GM12891 (cell line): ENCODE measurements around the gene GLIS1.
A peak's percentile ranks its signal among the peaks of the same experiment; 100 is the strongest.
"Not testable (repeated sequence)": the region's sequence is repeated elsewhere in the genome, so short reads cannot be mapped to it uniquely, and the experiment has no call there.

ENCODE experiments used
- DNase-seq: peaks from one replicate; pipeline ENCODE4 v3.0.0; 2011; ENCODE audit warnings: low spot score; ENCODE audit not compliant: insufficient read length
- FAIRE-seq: peaks from 2 replicates; lab custom pipeline; 2011; peaks lifted over from hg19 to GRCh38; lab: Jason Lieb, UNC
- PAX5 ChIP-seq: IDR thresholded peaks from 2 replicates; pipeline ENCODE4 v1.6.1; 2011; ENCODE audit warnings: low read length, moderate library complexity, mild to moderate bottlenecking; ENCODE audit not compliant: insufficient read depth, severe bottlenecking
- POLR2A ChIP-seq: IDR thresholded peaks from 2 replicates; pipeline ENCODE4 v1.6.1; 2011; ENCODE audit warnings: low read depth, low read length, control low read depth
- POLR2AphosphoS5 ChIP-seq: IDR thresholded peaks from 2 replicates; pipeline ENCODE4 v1.6.1; 2011; ENCODE audit warnings: low read depth, low read length, control low read depth
- POU2F2 ChIP-seq: IDR thresholded peaks from 2 replicates; pipeline ENCODE4 v1.6.1; 2011; ENCODE audit warnings: low read depth, mild to moderate bottlenecking, control low read depth, low read length, moderate library complexity
- SPI1 ChIP-seq: IDR thresholded peaks from 2 replicates; pipeline ENCODE4 v1.6.1; 2011; ENCODE audit warnings: low read depth, low read length, control low read depth
- TAF1 ChIP-seq: IDR thresholded peaks from 2 replicates; pipeline ENCODE4 v1.6.1; 2011; ENCODE audit warnings: low read depth, low read length, control low read depth

The GLIS1 gene

DNA sequence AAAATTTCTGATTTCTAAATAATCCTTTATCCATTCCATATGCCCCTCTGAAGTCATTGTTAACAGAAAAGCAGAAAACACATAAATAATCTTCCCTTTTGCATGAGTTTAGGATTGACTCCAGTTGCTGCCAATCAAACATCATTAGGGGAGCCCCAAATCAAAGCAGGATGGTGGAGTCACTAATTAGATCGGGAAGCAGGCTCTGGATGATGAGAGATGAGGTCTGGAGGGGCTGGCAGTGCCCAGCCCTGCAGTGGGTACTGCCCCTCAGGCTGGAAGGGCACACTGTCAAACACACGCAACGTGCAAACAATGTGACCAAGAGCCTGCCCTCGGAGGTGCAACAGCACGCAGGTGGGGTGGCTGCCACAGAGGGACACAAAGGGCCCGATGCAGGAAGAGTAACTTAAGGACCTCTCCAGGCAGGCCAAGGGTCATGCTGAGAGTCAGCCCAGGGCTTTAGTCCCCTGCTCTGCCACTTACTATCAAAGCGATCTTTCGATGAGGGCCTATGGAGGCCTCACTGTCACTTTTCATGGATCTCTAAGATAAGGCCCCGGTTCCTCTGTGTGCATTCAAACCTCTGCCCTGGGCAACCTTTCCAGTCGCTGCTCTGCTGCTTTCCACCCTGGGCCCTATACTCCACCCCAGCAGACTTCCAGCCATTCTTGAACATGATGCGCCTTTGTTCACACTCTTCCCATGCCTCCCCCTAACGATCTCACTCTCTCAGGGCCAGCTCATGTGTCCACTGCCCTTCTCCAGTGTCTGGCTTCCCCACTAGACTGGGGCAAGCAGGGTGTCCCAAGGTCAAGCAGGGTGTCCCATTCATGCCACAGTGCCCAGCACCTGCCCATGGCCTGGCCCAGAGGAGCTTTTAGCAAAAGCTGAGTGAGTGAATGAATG, 180.9 kb downstream of the GLIS1 start:
- TF ChIP-seq POU2F2 (no peak), TAF1 (no peak), PAX5 (no peak), SPI1 (no peak), POLR2AphosphoS5 (no peak), POLR2A (no peak)
- FAIRE-seq (no peak), DNase-seq (no peak)

DNA sequence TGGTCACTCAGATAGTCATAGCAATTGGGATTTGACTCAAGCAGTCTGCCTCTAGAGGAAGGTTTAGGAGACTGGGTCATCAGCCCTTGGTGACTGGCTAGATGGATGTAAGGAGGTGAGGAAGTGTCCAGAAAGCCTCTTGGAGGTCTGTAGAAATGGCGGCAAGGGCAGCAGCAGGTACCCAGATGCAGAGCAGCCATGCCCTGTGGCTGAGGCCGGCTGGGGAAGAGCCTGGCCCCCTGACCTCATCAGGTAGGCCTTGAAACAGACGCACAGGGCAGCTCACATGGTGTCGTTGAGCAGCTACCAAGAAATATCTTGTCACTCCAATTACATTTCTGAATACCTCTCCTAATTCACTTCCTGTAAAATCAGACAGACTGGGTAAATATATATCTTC, 181.6 kb downstream of the GLIS1 start:
- FAIRE-seq (no peak), DNase-seq (no peak)
- no peak for TF ChIP-seq PAX5
- no peak for TF ChIP-seq SPI1
- no peak for TF ChIP-seq POU2F2
- no peak for TF ChIP-seq POLR2A
- no peak for TF ChIP-seq TAF1
- no peak for TF ChIP-seq POLR2AphosphoS5

DNA sequence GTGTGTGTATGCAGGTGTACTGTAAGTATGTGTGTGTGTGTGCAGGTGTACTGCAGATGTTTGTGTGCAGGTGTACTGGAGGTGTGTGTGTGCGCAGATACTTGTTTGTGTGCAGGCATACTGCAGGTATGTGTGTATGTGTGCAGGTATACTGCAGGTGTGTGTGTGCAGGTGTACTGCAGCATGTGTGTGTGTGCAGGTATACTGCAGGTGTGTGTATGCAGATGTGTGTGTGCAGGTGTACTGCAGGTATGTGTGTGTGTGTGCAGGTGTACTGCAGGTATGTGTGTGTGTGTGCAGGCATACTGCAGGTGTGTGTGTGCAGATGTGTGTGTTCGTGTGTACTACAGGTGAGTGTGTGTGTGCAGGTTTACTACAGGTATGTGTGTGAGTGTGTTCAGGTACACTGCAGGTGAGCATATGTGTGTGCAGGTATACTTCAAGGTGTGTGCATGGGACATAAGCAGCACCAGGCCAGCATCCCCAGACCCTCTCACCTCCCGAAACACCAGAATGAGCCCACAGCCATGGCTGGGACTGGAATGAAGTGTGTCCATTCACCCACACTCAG, 182.2 kb downstream of the GLIS1 start:
- DNase-seq = no peak
- peak; percentile 72 for FAIRE-seq
- TF ChIP-seq SPI1 = no peak
- TF ChIP-seq POLR2AphosphoS5 = no peak
- no peak for TF ChIP-seq POLR2A
- TF ChIP-seq PAX5 = no peak
- TF ChIP-seq POU2F2 = no peak

DNA sequence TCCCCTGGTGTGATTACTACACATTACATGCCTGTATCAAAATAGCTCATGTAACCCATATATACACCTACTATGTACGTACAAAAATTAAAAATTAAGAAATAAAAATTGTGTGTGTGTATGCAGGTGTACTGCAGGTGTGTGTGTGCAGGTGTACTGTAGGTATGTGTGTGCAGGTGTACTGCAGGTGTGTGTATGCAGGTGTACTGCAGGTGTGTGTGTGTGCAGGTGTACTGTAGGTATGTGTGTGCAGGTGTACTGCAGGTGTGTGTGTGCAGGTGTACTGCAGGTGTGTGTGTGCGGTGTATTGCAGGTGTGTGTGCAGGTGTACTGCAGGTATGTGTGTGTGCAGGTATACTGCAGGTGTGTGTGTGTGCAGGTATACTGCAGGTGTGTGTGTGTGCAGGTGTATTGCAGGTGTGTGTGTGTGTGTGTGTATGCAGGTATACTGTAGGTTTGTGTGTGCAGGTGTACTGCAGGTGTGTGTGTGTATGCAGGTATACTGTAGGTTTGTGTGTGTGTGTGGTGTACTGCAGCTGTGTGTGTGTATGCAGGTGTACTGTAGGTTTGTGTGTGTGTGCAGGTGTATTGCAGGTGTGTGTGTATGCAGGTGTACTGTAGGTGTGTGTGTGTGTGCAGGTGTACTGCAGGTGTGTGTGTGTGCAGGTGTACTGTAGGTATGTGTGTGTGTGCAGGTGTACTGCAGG, 183.2 kb downstream of the GLIS1 start:
- not testable (repeated sequence) for DNase-seq
- FAIRE-seq = peak; percentile 77

DNA sequence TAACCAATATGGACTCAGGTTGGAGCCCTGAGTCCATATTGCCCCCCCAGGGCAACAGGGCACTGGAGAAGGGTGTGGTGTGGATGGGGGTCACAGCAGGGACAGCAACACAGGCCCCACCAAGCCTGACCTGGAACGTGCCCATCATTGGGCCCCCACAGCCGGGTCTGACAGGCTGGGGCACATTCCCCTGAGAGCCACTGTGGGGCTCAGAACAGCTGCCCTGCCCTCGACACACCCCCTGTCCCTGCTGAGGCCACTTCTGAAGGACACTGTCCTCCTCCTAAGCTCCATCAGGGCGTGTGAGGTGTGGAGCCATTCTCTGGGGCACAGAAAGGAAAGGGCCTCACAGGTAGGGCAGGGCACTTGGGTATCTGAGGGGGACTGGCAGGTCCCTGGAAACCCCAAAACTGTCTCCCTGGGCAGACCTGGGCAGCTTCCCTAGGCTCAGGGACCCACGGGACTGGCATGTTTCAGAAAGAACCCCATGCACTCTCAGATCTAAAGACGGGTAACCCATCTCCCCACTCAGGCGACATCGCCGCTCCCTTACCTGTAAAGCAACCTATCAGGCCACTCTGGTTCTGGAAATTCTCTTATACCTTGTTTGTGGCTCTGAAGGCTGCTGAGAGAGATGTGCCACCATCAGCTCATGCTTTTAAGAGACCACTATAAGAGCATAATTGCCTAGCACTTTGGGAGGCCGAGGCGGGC, 184.2 kb downstream of the GLIS1 start:
- FAIRE-seq (no peak), DNase-seq (no peak)
- TF ChIP-seq PAX5 = no peak
- TF ChIP-seq POU2F2 = no peak
- TF ChIP-seq POLR2AphosphoS5 = no peak
- TF ChIP-seq SPI1 = no peak
- no peak for TF ChIP-seq POLR2A
- no peak for TF ChIP-seq TAF1

DNA sequence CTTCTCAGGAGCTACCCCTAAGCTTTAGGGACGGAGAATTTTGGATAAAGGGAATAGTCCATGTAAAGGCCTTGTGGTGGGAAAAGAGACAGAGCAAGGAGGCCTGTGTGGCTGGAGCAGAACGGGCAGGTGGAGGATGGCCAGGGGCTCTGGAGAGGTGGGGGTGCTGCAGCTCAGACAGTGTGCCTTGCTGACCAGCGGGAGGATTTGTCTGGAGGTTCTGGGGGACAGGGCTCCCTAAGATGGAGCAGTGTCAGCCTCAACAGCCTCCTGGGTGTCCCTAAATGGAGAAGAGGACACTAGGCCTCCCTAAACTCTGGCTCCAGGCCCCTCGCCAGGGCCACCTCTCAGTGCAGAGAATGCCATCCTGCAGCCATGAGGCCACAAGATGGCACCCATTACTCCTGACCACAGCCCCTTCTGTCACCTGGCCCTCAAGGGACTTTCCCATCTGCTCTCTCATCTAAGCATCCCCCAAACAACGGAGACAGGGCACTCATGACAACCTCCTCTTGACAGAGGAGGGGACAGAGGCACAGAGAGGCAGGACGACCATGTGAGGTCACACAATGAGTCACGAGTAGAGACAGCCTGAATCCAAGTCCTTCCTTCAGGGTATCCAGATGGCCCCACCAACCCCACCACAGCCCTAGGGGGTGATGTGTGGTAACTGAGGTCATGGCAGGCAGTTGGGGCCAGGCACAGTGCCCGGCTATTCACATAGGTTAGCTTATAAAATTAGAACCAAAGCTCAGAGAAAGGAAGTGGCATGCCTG, 185.0 kb downstream of the GLIS1 start:
- TF ChIP-seq SPI1 (no peak), TAF1 (no peak), POLR2AphosphoS5 (no peak), PAX5 (no peak), POLR2A (no peak), POU2F2 (no peak)
- no peak for FAIRE-seq
- no peak for DNase-seq

DNA sequence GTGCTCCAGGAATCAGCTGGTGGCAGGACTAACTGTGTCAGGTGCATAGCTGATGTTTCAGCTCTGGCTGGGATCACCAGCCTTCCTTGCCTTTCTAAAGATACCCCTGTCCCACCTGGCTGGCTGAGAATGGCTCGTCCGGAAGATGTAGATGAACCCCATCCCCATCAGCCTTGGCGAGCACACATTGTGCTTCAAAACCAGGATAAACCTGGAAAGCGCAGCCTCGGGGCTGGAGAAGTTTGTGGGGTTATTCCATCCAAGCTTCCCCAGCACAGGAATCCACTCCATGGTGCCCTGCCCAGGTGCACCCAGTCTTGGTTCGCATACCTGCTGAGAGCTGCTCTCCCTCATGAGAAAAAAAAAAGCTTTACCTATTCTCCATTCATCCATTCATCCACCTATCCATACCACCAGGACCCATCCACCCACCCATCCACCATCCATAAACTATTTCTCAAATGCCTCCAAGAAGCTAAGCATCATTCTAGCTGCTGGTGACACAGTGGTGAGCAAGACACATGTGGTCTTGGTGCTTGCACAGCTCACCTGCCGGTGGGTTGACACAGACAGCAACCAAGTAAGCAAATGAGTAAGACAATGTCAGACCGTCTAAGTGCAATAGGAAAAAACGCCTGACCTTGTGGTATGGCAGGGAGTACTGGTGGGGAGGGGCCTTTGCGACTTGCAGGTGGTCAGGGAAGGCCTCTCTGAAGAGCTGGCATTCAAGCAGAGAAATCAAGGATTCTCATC, 185.8 kb downstream of the GLIS1 start:
- DNase-seq = no peak
- TF ChIP-seq TAF1 (no peak), PAX5 (no peak), POLR2AphosphoS5 (no peak), POLR2A (no peak), POU2F2 (no peak), SPI1 (no peak)
- no peak for FAIRE-seq

DNA sequence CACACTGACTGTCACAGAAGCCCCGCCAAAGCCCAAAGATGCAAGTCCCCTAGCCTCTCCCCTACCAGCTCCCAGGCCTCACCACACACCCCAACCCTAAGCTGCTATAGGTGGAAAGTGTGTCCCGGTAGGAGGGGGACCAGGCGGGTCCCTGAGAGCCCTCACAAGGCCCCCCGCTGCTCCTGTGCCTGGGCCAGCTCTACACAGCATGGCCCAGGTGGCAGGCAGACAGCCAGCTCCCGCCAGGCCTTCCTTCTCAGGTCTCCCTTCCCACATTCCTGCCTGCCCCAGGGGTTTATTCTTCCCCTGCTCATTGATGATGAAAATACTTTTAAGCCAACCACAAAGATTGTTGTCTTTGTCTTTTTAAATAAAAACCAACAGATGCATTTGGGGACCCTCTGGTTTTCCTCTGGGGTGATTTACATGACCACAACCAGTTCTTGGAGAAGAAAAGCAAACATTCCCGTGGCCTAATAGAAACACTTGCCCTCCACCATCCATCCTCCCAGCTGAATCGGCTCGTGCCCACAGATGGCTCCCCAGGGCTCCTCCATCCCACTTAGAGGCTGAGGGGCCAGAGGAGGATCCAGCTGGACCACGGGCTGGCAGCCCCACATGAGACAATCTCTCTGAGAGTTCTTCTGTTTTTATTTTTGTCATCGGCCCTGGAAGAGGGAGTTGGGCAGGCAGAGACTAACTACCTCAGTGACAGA, 186.7 kb downstream of the GLIS1 start:
- FAIRE-seq = no peak
- TF ChIP-seq POU2F2 (no peak), POLR2A (no peak), TAF1 (no peak)

More for the DNA sequence above, 186.7 kb downstream of the GLIS1 start:
- no peak for DNase-seq
